ENCODE results near the gene SMARCE1.

SMARCE1 gene

DNA sequence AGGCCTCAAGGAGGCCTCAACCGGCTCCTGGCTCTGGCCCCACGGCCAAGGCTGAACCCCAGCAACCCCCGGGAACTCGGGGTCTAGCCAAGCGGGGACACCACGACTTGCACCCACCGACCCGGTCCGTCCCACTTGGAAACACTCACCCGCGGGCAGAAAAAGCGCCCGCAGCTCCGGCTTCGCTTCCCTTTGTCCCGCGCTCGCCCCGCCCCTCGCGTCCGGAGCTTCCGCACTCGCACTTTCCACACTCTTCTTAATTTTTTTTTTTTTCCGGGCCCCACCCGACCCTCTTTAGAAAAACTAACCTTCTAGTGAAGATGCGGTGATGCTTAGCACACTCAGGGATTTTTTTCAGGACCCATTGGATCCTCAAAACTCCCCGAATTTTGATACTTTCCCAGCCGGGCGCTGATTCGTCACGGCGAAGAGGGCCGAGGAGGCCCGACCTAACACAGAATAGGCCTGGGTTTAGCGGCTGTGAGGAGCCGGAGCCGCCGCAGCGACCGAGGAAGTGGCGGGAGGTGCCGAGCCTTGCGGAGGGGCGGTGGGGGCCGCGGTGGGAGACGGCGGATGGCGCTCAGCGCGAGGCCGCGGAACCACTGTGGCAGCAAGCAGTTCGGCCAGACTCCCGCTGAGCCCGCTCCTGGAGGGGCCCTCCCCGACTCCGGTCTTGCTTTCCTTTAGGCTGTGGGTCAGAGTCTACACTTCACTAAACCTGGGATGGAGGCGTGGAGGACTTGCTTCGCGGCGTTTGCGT is at the start of gene SMARCE1:
Gene SMARCE1, minus strand, starts transcription at position 195 of the 760 bp plus-strand sequence. CDS start 2,016 bp downstream, outside the sequence.
- peak; percentile 42 for DNase-seq (ENCODE audit: low read depth)

GRCh38 chr17:40697297-40697696 is 49.7 kb upstream of the SMARCE1 start:
- DNase-seq (ENCODE audit: low read depth), result no peak

GRCh38 chr17:40696651-40697072 is 49.0 kb upstream of the SMARCE1 start:
- no peak for DNase-seq (ENCODE audit: low read depth)

- DNase-seq (ENCODE audit: low read depth), result no peak
Measured at GRCh38 chr17:40695874-40696472, 48.4 kb upstream of the SMARCE1 start.

DNA sequence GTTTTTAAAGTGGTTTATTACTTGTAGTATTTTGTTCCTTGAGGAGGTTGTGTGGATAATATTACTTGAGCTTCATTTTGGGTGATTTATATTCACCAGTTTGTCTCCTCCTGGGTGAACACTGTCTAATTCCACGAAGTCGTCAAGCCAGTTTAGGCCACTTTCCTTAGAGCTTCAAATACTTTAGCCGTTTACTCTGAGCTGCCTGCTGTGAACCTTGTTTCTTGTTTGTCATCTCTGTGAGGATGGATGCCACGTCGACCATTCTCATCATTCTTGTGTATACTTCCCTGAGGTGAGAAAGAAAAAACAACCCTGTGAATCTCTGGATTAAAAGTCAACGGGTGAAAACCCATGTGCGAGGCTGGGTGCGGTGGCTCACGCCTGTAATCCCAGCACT is 47.0 kb upstream of the SMARCE1 start:
- DNase-seq (ENCODE audit: low read depth), result no peak

- DNase-seq (ENCODE audit: low read depth), result no peak
Measured at GRCh38 chr17:40687106-40687505, 39.5 kb upstream of the SMARCE1 start.

- no peak for DNase-seq (ENCODE audit: low read depth)
Measured at GRCh38 chr17:40686192-40686591, 38.6 kb upstream of the SMARCE1 start.

DNA sequence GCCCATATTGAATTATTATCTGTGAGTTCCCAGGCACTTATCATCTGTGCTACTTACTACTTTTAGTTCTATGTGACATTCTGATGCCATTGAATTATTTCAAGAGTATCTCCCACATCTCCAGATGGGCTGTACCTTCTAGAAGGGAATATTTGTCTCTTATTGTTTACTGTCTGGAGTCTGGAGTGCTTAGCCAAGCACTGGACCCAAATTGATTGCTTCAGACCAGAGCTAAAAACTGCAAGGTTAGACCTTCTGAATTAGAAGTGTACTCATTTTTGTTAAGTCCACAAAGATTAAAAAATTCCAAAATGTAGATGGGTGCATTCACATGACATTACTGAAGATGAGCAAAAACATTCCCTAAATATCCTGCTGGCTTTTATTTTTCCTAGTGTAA is 33.4 kb upstream of the SMARCE1 start:
- no peak for DNase-seq (ENCODE audit: low read depth)

- DNase-seq (ENCODE audit: low read depth), result no peak
Measured at GRCh38 chr17:40679523-40679907, 31.9 kb upstream of the SMARCE1 start.

GRCh38 chr17:40678902-40679522 is 31.4 kb upstream of the SMARCE1 start:
- no peak for DNase-seq (ENCODE audit: low read depth)

DNA sequence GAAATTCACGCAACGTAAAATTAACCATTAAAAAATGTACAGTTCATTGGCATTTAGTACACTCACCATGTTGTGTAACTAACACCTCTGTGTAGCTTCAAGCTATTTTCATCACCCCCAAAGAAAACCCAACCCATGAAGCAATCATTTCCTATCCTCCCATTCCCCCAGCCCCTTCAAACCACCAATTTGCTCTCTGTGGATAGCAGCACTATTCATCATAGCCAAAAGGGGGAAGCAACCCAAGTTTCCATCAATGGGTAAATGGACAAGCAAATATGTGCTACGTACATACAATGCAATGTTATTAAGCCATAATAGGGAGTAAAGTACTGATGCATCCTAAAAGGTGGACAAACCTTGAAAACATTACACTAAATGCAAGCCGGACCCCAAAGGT is 28.3 kb upstream of the SMARCE1 start:
- DNase-seq (ENCODE audit: low read depth), result no peak

GRCh38 chr17:40672654-40673053 is 25.0 kb upstream of the SMARCE1 start:
- no peak for DNase-seq (ENCODE audit: low read depth)

DNA sequence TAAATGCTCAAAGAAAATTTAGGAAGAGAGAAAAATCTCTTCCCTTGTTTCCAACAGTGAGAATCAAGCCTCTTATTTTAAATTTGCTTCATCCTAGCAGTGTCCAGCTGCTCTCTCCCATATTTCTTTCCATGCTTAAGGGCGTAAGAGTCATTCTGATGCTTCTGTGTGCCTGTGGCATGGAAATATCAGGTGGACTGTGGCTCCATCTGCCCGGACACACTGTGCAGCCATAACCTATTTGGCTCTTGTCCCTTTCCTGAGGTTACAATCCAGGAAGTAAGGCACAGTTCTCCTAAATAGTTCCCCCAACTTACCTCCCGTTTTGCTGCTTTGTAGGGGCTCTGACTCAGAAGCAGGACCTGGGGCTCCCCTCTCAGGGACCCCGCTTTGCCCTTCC is 23.7 kb upstream of the SMARCE1 start:
- no peak for DNase-seq (ENCODE audit: low read depth)

- no peak for DNase-seq (ENCODE audit: low read depth)
Measured at GRCh38 chr17:40666331-40666730, 18.7 kb upstream of the SMARCE1 start.

DNA sequence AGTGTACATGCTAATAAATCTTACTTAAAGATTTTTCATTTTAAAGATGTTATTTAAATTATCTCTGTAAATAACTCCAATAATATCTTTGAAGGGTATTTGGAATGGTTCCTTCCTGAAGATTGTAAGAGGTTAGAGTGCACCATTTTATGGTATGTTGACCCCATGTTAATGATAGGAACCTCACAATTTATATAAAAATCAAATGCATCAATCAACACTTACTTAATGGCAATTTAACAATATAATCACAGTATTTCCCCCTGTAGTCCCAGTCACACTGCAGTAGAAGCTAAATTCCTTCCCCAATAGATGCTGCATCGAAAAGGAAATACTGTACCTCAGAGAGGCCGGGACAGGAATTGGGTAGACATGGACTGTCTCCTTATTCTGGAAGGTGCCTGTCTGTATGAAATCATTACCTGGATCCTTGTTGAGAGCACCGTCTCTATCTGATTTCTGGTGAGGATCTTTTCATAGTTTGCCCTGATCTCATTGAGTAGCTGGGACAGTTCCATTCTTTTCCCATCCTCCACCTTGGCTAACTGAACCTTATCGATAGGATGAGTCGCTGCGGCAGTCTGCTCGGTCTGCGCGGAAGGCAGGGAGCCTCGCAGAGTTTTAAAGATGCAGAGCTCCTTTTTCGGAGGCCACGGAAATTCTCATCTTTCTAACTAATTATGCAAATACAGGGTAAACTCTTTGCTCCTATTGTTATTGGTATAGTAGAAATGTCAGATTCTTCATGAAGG is 17.1 kb upstream of the SMARCE1 start, which contains the start of gene KRT222:
Gene KRT222, minus strand, starts transcription at position 596 of the 752 bp plus-strand sequence. Its CDS starts 78 bp downstream, at position 518.
- DNase-seq (ENCODE audit: low read depth), result no peak

DNA sequence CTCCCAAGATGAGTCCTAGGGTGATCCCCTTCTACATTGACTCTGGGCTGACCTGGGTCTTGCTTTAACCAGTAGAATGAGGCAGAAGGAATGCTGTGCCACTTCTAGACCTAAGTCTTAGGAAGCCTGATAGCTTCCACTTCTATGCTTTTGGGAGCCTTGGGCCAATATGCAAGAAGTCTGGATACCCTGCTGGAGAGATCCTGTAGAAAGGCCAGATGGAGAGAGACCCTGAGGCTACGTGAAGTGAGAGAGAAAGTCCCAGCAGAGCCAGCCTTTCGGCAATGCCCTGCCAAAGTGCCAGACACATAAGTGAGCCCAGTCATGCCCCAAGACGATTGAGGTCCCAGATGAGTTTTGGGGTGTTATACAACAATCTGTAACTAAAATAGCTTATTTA is 15.6 kb upstream of the SMARCE1 start:
- no peak for DNase-seq (ENCODE audit: low read depth)

DNA sequence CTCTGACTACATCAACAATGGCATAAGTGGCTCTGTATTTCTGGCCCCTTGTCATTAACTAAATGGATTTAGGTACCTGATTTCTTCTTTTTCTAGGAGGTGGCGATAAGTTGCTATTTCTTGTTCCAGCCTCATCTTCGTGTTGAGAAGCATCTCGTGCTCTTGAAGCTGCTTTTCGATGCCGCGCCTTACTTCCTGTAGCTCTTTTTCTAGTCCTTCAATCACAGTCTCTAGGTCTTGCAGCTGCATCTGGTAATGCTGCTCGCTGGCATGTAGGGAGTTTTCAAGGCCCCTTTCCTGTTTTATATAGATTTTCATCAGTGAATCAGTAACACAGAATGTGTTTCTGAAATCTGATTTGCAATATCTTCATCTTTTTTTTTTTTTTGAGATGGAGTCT is 12.3 kb upstream of the SMARCE1 start:
- DNase-seq (ENCODE audit: low read depth), result no peak

- DNase-seq (ENCODE audit: low read depth), result no peak
Measured at GRCh38 chr17:40658396-40658795, 10.8 kb upstream of the SMARCE1 start.

- DNase-seq (ENCODE audit: low read depth), result no peak
Measured at GRCh38 chr17:40651939-40652338, 4.3 kb upstream of the SMARCE1 start.

- peak; percentile 22 for DNase-seq (ENCODE audit: low read depth)
Measured at GRCh38 chr17:40648384-40648968, 858 bp upstream of the SMARCE1 start.

GRCh38 chr17:40646791-40647623 is 611 bp downstream of the SMARCE1 start:
- DNase-seq (ENCODE audit: low read depth), result peak; percentile 28

All from HS-5 (cell line).